Liver (tissue), 9 donors: ENCODE results near the gene MTOR. TPM values are rescaled to one million over a fixed set of nuclear protein-coding genes. Genes with fewer than 3 reads are reported as not detected.
A peak's percentile ranks its signal among the peaks of the same experiment; 100 is the strongest.

Experiments used
- DNase-seq: peaks from one replicate; pipeline ENCODE4 v3.0.0-alpha.2; 2017; ENCODE audit warnings: low spot score
- H3K27ac ChIP-seq, 2 donors: one replicate each; pipeline ENCODE4 v1.7.0; 2013; ENCODE audit warnings: inconsistent platforms in 2 of 2, low read length in 2 of 2, control low read depth in 1 of 2, low read depth in 1 of 2, mild to moderate bottlenecking in 1 of 2
- H3K27me3 ChIP-seq, 4 donors: one replicate each; pipeline versions ENCODE4 v1.6.1 to v1.7.0; 2013; ENCODE audit warnings: low read length in 3 of 4, inconsistent platforms in 1 of 4, mild to moderate bottlenecking in 1 of 4, moderate library complexity in 1 of 4; ENCODE audit not compliant: control insufficient read depth in 4 of 4, insufficient read depth in 4 of 4
- H3K36me3 ChIP-seq, 4 donors: one replicate each; pipeline versions ENCODE4 v1.6.1 to v1.7.0; 2013; ENCODE audit warnings: low read length in 3 of 4, mild to moderate bottlenecking in 3 of 4, low read depth in 1 of 4, moderate library complexity in 1 of 4; ENCODE audit not compliant: control insufficient read depth in 4 of 4, insufficient read depth in 3 of 4
- H3K4me1 ChIP-seq, 4 donors: one replicate each; pipeline versions ENCODE4 v1.6.1 to v1.7.0; 2013; ENCODE audit warnings: low read length in 3 of 4, mild to moderate bottlenecking in 3 of 4, moderate library complexity in 1 of 4; ENCODE audit not compliant: control insufficient read depth in 4 of 4, insufficient read depth in 4 of 4
- H3K4me3 ChIP-seq, 3 donors: one replicate each; pipeline versions ENCODE4 v1.6.1 to v1.7.0; 2013; ENCODE audit warnings: low read length in 3 of 3, control low read depth in 1 of 3, low read depth in 1 of 3, mild to moderate bottlenecking in 1 of 3
- H3K9ac ChIP-seq, 2 donors: one replicate each; pipeline ENCODE4 v1.7.0; 2013; ENCODE audit warnings: low read length in 2 of 2, mild to moderate bottlenecking in 2 of 2, moderate library complexity in 2 of 2, control low read depth in 1 of 2, low read depth in 1 of 2
- H3K9me3 ChIP-seq, 4 donors: one replicate each; pipeline versions ENCODE4 v1.6.1 to v1.7.0; 2013; ENCODE audit warnings: low read length in 3 of 4; ENCODE audit not compliant: control insufficient read depth in 4 of 4
- EGR1 ChIP-seq, 2 donors: IDR thresholded peaks; 2 replicates each; pipeline ENCODE4 v1.6.1; 2016 to 2018; ENCODE audit warnings: antibody characterized with exemption in 2 of 2, low read depth in 2 of 2
- FOXA1 ChIP-seq: IDR thresholded peaks from 2 replicates; pipeline ENCODE4 v1.6.1; 2016; ENCODE audit warnings: antibody characterized with exemption
- FOXA2 ChIP-seq: IDR thresholded peaks from 2 replicates; pipeline ENCODE4 v1.6.1; 2016; ENCODE audit warnings: antibody characterized with exemption
- HNF4A ChIP-seq, 2 donors: conservative IDR thresholded peaks; 2 replicates each; pipeline ENCODE4 v1.6.1; 2016; ENCODE audit warnings: antibody characterized with exemption in 2 of 2, mild to moderate bottlenecking in 2 of 2
- HNF4G ChIP-seq: IDR thresholded peaks from 2 replicates; pipeline ENCODE4 v1.6.1; 2016; ENCODE audit warnings: antibody characterized with exemption
- JUND ChIP-seq, 2 donors: IDR thresholded peaks; 2 replicates each; pipeline ENCODE4 v1.6.1; 2016; ENCODE audit warnings: antibody characterized with exemption in 2 of 2
- NR2F2 ChIP-seq: IDR thresholded peaks from 2 replicates; pipeline ENCODE4 v1.6.1; 2016; ENCODE audit warnings: antibody characterized with exemption
- RAD21 ChIP-seq, 2 donors: IDR thresholded peaks; 2 replicates each; pipeline ENCODE4 v1.6.1; 2016; ENCODE audit warnings: antibody characterized with exemption in 2 of 2, mild to moderate bottlenecking in 2 of 2
- RXRA ChIP-seq, 2 donors: IDR thresholded peaks; 2 replicates each; pipeline ENCODE4 v1.6.1; 2017 to 2018; ENCODE audit warnings: antibody characterized with exemption in 2 of 2, mild to moderate bottlenecking in 1 of 2
- SP1 ChIP-seq: IDR thresholded peaks from 2 replicates; pipeline ENCODE4 v1.6.1; 2018; ENCODE audit warnings: antibody characterized with exemption, mild to moderate bottlenecking
- WGBS: extraction: QIAGEN DNeasy Blood & Tissue Kit; methylation state at CpG from one replicate; pipeline ENCODE4 v1.1.7; 2013; 5-methylcytosine and 5-hydroxymethylcytosine counted together
- polyA plus RNA-seq, 2 donors: library from polyadenylated mRNA; stranded (reverse) in 1 of 2; unstranded in 1 of 2; fragments of 200-250 nt in 1 of 2; fragments of >200 nt in 1 of 2; fragmentation: Nextera tagmentation in 1 of 2; extraction: Ambion mirVana in 1 of 2; gene quantifications; one replicate each; pipeline versions ENCODE4 v1.2.1 to v1.2.3, GENCODE V29; 2013 to 2015
- total RNA-seq, 2 donors: library from RNA; depleted of rRNA; stranded (reverse); fragments of >200 nt; gene quantifications; one replicate each; pipeline ENCODE4 v1.2.3, GENCODE V29; 2014
- TF ChIP-seq, protein P1 (sequence below): IDR thresholded peaks from 2 replicates; pipeline ENCODE4 v1.6.1; 2016; ENCODE audit warnings: antibody characterized with exemption, mild to moderate bottlenecking
- TF ChIP-seq, protein P2 (sequence below): IDR thresholded peaks from 2 replicates; pipeline ENCODE4 v1.6.1; 2016; ENCODE audit warnings: antibody characterized with exemption
- TF ChIP-seq, protein P3 (sequence below): IDR thresholded peaks from 2 replicates; pipeline ENCODE4 v1.6.1; 2016; ENCODE audit warnings: antibody characterized with exemption
- TF ChIP-seq, protein P4 (sequence below): fragments of 150-350 bp; IDR thresholded peaks from 2 replicates; pipeline ENCODE4 v1.5.1; 2017; ENCODE audit warnings: improper control_type of control experiment, low read depth, low read length; ENCODE audit not compliant: missing input control
- TF ChIP-seq, protein P5 (sequence below): IDR thresholded peaks from 2 replicates; pipeline ENCODE4 v1.6.1; 2016; ENCODE audit warnings: antibody characterized with exemption
- donor health status: healthy.
- donor health status: healthy.
- donor health status: healthy.
- donor health status: healthy.
- donor health status: healthy.

Gene MTOR
- total and polyA plus RNA-seq, 4 donors: 11.6 to 45.0 (median 19.9) TPM

GRCh38 chr1:11291049-11291448, 28.7 kb upstream of the MTOR start:
- peaks cover 7 to 25% (median 17%) of the 10 kb centered on the region in 4 donors for H3K36me3 ChIP-seq
- no peak overlapping the region for H3K4me3 ChIP-seq
- peaks cover 0 to 15% (median 1%) of the 10 kb centered on the region in 4 donors for H3K4me1 ChIP-seq
- H3K9me3 ChIP-seq: no peaks in the 10 kb centered on the region
- TF ChIP-seq EGR1 (IDR thresholded peaks at IDR 0.05; ENCODE audit: low read depth in 2 of 2) (no peak), HNF4A (conservative IDR thresholded peaks at IDR 0.05) (no peak), SP1 (no peak), NR2F2 (no peak), FOXA1 (no peak), HNF4G (no peak), RXRA (IDR thresholded peaks at IDR 0.05) (no peak), FOXA2 (no peak), RAD21 (IDR thresholded peaks at IDR 0.05) (no peak)
- TF ChIP-seq, protein P1, sequence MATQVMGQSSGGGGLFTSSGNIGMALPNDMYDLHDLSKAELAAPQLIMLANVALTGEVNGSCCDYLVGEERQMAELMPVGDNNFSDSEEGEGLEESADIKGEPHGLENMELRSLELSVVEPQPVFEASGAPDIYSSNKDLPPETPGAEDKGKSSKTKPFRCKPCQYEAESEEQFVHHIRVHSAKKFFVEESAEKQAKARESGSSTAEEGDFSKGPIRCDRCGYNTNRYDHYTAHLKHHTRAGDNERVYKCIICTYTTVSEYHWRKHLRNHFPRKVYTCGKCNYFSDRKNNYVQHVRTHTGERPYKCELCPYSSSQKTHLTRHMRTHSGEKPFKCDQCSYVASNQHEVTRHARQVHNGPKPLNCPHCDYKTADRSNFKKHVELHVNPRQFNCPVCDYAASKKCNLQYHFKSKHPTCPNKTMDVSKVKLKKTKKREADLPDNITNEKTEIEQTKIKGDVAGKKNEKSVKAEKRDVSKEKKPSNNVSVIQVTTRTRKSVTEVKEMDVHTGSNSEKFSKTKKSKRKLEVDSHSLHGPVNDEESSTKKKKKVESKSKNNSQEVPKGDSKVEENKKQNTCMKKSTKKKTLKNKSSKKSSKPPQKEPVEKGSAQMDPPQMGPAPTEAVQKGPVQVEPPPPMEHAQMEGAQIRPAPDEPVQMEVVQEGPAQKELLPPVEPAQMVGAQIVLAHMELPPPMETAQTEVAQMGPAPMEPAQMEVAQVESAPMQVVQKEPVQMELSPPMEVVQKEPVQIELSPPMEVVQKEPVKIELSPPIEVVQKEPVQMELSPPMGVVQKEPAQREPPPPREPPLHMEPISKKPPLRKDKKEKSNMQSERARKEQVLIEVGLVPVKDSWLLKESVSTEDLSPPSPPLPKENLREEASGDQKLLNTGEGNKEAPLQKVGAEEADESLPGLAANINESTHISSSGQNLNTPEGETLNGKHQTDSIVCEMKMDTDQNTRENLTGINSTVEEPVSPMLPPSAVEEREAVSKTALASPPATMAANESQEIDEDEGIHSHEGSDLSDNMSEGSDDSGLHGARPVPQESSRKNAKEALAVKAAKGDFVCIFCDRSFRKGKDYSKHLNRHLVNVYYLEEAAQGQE: no peak
- TF ChIP-seq, protein P2, sequence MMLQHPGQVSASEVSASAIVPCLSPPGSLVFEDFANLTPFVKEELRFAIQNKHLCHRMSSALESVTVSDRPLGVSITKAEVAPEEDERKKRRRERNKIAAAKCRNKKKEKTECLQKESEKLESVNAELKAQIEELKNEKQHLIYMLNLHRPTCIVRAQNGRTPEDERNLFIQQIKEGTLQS: no peak
- TF ChIP-seq, protein P3, sequence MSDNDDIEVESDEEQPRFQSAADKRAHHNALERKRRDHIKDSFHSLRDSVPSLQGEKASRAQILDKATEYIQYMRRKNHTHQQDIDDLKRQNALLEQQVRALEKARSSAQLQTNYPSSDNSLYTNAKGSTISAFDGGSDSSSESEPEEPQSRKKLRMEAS: no peak
- TF ChIP-seq, protein P4, sequence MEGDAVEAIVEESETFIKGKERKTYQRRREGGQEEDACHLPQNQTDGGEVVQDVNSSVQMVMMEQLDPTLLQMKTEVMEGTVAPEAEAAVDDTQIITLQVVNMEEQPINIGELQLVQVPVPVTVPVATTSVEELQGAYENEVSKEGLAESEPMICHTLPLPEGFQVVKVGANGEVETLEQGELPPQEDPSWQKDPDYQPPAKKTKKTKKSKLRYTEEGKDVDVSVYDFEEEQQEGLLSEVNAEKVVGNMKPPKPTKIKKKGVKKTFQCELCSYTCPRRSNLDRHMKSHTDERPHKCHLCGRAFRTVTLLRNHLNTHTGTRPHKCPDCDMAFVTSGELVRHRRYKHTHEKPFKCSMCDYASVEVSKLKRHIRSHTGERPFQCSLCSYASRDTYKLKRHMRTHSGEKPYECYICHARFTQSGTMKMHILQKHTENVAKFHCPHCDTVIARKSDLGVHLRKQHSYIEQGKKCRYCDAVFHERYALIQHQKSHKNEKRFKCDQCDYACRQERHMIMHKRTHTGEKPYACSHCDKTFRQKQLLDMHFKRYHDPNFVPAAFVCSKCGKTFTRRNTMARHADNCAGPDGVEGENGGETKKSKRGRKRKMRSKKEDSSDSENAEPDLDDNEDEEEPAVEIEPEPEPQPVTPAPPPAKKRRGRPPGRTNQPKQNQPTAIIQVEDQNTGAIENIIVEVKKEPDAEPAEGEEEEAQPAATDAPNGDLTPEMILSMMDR: no peak
- TF ChIP-seq, protein P5, sequence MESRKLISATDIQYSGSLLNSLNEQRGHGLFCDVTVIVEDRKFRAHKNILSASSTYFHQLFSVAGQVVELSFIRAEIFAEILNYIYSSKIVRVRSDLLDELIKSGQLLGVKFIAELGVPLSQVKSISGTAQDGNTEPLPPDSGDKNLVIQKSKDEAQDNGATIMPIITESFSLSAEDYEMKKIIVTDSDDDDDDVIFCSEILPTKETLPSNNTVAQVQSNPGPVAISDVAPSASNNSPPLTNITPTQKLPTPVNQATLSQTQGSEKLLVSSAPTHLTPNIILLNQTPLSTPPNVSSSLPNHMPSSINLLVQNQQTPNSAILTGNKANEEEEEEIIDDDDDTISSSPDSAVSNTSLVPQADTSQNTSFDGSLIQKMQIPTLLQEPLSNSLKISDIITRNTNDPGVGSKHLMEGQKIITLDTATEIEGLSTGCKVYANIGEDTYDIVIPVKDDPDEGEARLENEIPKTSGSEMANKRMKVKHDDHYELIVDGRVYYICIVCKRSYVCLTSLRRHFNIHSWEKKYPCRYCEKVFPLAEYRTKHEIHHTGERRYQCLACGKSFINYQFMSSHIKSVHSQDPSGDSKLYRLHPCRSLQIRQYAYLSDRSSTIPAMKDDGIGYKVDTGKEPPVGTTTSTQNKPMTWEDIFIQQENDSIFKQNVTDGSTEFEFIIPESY: no peak
- WGBS: 93% methylated on average over 2 of the region's 2 CpGs
- DNase-seq: no peak
- no peak overlapping the region for H3K9ac ChIP-seq
- H3K27ac ChIP-seq: no peak overlapping the region
- no peaks in the 10 kb centered on the region for H3K27me3 ChIP-seq

DNA sequence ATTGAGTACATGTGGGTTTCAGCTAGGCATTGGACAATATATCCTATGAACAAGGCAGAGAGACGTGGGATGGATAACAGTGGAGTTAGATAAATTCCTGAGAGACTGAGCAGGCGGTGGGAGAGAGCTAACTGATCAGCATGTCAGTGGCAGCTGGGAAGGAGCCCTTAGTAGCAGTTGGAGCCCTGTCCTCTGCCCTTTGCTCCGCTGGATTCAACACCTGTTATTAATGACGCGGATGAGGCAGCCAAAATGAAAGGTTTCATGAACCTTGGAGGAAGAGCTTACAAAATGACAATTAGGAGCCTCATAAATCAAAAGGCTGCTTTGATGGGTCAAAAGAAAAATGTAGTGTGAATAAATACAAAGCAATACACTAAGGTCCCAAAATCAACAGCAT, 26.7 kb upstream of the MTOR start:
- Histone ChIP-seq H3K27me3 (no peaks in the 10 kb centered on the region), H3K9ac (no peak overlapping the region), H3K36me3 (peaks cover 2 to 22% (median 15%) of the 10 kb centered on the region in 4 donors), H3K27ac (peak overlapping the region in 1 of 2 donors; percentile 8), H3K9me3 (no peaks in the 10 kb centered on the region), H3K4me1 (peaks cover 0 to 15% (median 1%) of the 10 kb centered on the region in 4 donors), H3K4me3 (no peak overlapping the region)
- 73% methylated on average over 5 of the region's 5 CpGs for WGBS
- TF ChIP-seq, protein P5: no peak
- TF ChIP-seq, protein P4: no peak
- TF ChIP-seq EGR1 (IDR thresholded peaks at IDR 0.05; ENCODE audit: low read depth in 2 of 2) (no peak), FOXA1 (no peak), JUND (IDR thresholded peaks at IDR 0.05) (no peak), SP1 (no peak), HNF4G (no peak), NR2F2 (no peak), RAD21 (IDR thresholded peaks at IDR 0.05) (no peak), FOXA2 (no peak)
- TF ChIP-seq, protein P3: no peak
- TF ChIP-seq, protein P2: no peak
- DNase-seq: no peak
